A673 (cell line): Measurements from ENCODE around the gene CHTF8.

Source experiments
- EZH2 ChIP-seq: fragments of 200-600 bp; sonication (generic); IDR thresholded peaks from 2 replicates; pipeline ENCODE4 v1.6.1; 2017; ENCODE audit warnings: borderline replicate concordance, low read depth, mild to moderate bottlenecking, mixed read lengths, antibody characterized with exemption, low read length; ENCODE audit not compliant: poor library complexity, severe bottlenecking
- TF ChIP-seq, protein P1 (sequence below): fragments of 300-800, 200-600 bp; sonication (generic); conservative IDR thresholded peaks from 2 replicates; pipeline ENCODE4 v1.5.1; 2017; ENCODE audit warnings: low read depth, mild to moderate bottlenecking, antibody characterized with exemption, low read length, moderate library complexity, mixed read lengths

DNA sequence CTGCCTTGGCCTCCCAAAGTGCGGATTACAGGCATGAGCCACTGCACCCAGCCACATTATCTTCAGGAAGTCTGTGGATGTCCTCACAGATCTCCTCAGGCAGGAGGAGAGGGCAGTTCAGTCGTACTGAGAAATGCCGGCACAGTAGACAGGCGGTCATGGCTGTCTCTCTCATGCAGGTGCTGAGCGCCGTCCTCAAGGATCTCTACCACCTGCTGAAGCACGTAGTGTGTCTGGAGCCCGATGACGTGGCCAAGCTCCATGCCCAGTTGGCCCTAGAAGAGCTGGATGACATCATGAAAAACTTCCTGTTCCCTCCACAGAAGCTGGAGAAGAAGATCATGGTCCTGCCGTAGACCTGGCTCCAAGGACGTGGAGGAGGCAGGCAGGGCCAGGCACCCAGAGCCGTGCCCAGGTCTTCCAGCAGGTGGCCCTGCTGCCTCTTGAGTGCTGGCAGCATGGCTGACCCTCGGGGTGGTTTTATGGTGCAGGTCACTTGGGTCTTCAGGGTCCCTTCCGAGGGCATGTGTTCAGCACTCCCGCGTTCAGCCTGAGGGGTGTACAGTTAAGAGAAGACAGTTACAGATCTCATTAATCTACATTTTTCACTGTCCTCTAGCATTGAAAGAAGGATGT is 49.0 kb downstream of the CHTF8 start:
- TF ChIP-seq, protein P1, sequence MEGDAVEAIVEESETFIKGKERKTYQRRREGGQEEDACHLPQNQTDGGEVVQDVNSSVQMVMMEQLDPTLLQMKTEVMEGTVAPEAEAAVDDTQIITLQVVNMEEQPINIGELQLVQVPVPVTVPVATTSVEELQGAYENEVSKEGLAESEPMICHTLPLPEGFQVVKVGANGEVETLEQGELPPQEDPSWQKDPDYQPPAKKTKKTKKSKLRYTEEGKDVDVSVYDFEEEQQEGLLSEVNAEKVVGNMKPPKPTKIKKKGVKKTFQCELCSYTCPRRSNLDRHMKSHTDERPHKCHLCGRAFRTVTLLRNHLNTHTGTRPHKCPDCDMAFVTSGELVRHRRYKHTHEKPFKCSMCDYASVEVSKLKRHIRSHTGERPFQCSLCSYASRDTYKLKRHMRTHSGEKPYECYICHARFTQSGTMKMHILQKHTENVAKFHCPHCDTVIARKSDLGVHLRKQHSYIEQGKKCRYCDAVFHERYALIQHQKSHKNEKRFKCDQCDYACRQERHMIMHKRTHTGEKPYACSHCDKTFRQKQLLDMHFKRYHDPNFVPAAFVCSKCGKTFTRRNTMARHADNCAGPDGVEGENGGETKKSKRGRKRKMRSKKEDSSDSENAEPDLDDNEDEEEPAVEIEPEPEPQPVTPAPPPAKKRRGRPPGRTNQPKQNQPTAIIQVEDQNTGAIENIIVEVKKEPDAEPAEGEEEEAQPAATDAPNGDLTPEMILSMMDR = no peak
- TF ChIP-seq EZH2 = no peak
